HepG2 (cell line): ENCODE data around the gene LARP1. TPM values are rescaled to one million over a fixed set of nuclear protein-coding genes. Genes with fewer than 3 reads are reported as not detected.

ENCODE experiments used
- EEA1 ChIP-seq: sonication (generic); formaldehyde crosslinking; IDR thresholded peaks from 2 replicates; pipeline ENCODE4 v1.5.1; 2020; ENCODE audit warnings: mild to moderate bottlenecking, missing genetic modification reagents, borderline replicate concordance
- FOXP4 ChIP-seq: sonication (generic); formaldehyde crosslinking; IDR thresholded peaks from 2 replicates; pipeline ENCODE4 v1.4.0; 2020; ENCODE audit warnings: missing genetic modification reagents
- GABPB1 ChIP-seq: IDR thresholded peaks from 2 replicates; pipeline ENCODE4 v1.6.1; 2016; ENCODE audit warnings: mild to moderate bottlenecking, missing genetic modification reagents, moderate library complexity, missing compliant biosample characterization
- HNF1A ChIP-seq, 2 experiments: sonication (generic) in 1 of 2; formaldehyde crosslinking in 1 of 2; IDR thresholded peaks; 2 replicates each; pipeline versions ENCODE4 v1.4.0 to v1.6.1; 2016 to 2020; ENCODE audit warnings: borderline replicate concordance in 1 of 2, low read depth in 1 of 2, mild to moderate bottlenecking in 1 of 2, missing genetic modification reagents in 1 of 2
- IKZF4 ChIP-seq: sonication (generic); formaldehyde crosslinking; IDR thresholded peaks from 2 replicates; pipeline ENCODE4 v1.5.1; 2020; ENCODE audit warnings: borderline replicate concordance, mild to moderate bottlenecking, low read depth, missing genetic modification reagents; ENCODE audit errors: not compliant biosample characterization
- ISX ChIP-seq: sonication (generic); formaldehyde crosslinking; conservative IDR thresholded peaks from 2 replicates; pipeline ENCODE4 v1.5.0; 2020; ENCODE audit warnings: missing genetic modification reagents
- KMT2A ChIP-seq: sonication (generic); formaldehyde crosslinking; IDR thresholded peaks from 2 replicates; pipeline ENCODE4 v1.4.0; 2020; ENCODE audit warnings: missing genetic modification reagents
- LBX2 ChIP-seq: sonication (generic); formaldehyde crosslinking; IDR thresholded peaks from 2 replicates; pipeline ENCODE4 v1.5.0; 2020; ENCODE audit warnings: missing genetic modification reagents, mild to moderate bottlenecking, borderline replicate concordance
- MXD1 ChIP-seq: sonication (generic); formaldehyde crosslinking; IDR thresholded peaks from 2 replicates; pipeline ENCODE4 v1.4.0; 2020; ENCODE audit warnings: mild to moderate bottlenecking, missing genetic modification reagents
- RFXANK ChIP-seq: IDR thresholded peaks from 2 replicates; pipeline ENCODE4 v1.6.1; 2016
- SNRNP70 ChIP-seq: fragments of 200-400 bp; formaldehyde crosslinking; IDR thresholded peaks from 2 replicates; pipeline ENCODE4 v1.6.1; 2017; ENCODE audit warnings: mild to moderate bottlenecking, low read depth, low read length, moderate library complexity
- TARDBP ChIP-seq: sonication (generic); formaldehyde crosslinking; IDR thresholded peaks from 2 replicates; pipeline ENCODE4 v1.8.0; 2022; ENCODE audit warnings: mild to moderate bottlenecking, missing genetic modification reagents
- TEF ChIP-seq: sonication (generic); formaldehyde crosslinking; IDR thresholded peaks from 2 replicates; pipeline ENCODE4 v1.5.0; 2020; ENCODE audit warnings: missing genetic modification reagents
- ZMAT5 ChIP-seq: sonication (generic); formaldehyde crosslinking; IDR thresholded peaks from 2 replicates; pipeline ENCODE4 v1.5.0; 2020; ENCODE audit warnings: mild to moderate bottlenecking, low read depth, missing genetic modification reagents, borderline replicate concordance
- ZNF180 ChIP-seq: sonication (generic); formaldehyde crosslinking; IDR thresholded peaks from 2 replicates; pipeline ENCODE4 v1.4.0; 2020; ENCODE audit warnings: low read depth, missing genetic modification reagents, borderline replicate concordance
- ZNF441 ChIP-seq: sonication (generic); formaldehyde crosslinking; IDR thresholded peaks from 2 replicates; pipeline ENCODE4 v1.7.0; 2021; ENCODE audit warnings: missing genetic modification reagents, borderline replicate concordance
- ZNF629 ChIP-seq: sonication (generic); formaldehyde crosslinking; conservative IDR thresholded peaks from 2 replicates; pipeline ENCODE4 v1.5.0; 2020; ENCODE audit warnings: missing genetic modification reagents
- polyA plus RNA-seq, 8 experiments: library from polyadenylated mRNA; depleted of rRNA in 3 of 8; stranded (reverse) in 7 of 8; unstranded in 1 of 8; fragments of >200 nt; fragmentation: Illumina TruSeq in 4 of 8; extraction: Trizol in 4 of 8; gene quantifications; 2 replicates each; pipeline versions ENCODE4 v1.2.1 to v1.2.3, GENCODE V29; 2011 to 2016; ENCODE audit warnings: low read depth in 4 of 8, missing spikeins in 1 of 8, mixed read lengths in 1 of 8; ENCODE audit not compliant: insufficient read depth in 1 of 8
- total RNA-seq, 5 experiments: library from RNA; depleted of rRNA; stranded (reverse); fragments of >200 nt; fragmentation: Illumina TruSeq; extraction: Trizol; gene quantifications; 2 replicates each; pipeline ENCODE4 v1.2.3, GENCODE V29; 2016; ENCODE audit warnings: low read depth in 1 of 5

LARP1 gene
- total and polyA plus RNA-seq, 2 of the 13 experiments (the other 11 are each of a cell fraction or from before 2014, with no cell fraction given): 45.2 to 61.4 TPM

GRCh38 chr5:154842689-154843530, 87.7 kb downstream of the LARP1 start (continued):
- TF ChIP-seq HNF1A (IDR thresholded peaks at IDR 0.05; ENCODE audit: low read depth) (peak; percentile 58), HNF1A (CRISPR knock-in tag; IDR thresholded peaks at IDR 0.05; ENCODE audit: borderline replicate concordance) (peak; percentile 45; the same call in 1 of the 2 replicates), EEA1 (CRISPR knock-in tag) (no peak), TARDBP (0 out of 2 replicates have a peak, but pooled peaks have one; percentile 40), GABPB1 (CRISPR knock-in tag) (no peak), ZNF180 (no peak), SNRNP70 (no peak), TEF (CRISPR knock-in tag) (no peak), FOXP4 (CRISPR knock-in tag) (peak; percentile 99), RFXANK (CRISPR knock-in tag) (no peak), ZNF629 (CRISPR knock-in tag) (peak; percentile 24; the same call in 1 of the 2 replicates), MXD1 (CRISPR knock-in tag) (no peak), ZMAT5 (no peak), LBX2 (CRISPR knock-in tag) (no peak), IKZF4 (CRISPR knock-in tag) (no peak), ISX (no peak), ZNF441 (CRISPR knock-in tag) (no peak), KMT2A (CRISPR knock-in tag) (no peak)
